Mucosa of descending colon (tissue), 3 donors: ENCODE measurements around the gene CXCR6. TPM values are rescaled to one million over a fixed set of nuclear protein-coding genes. Genes with fewer than 3 reads are reported as not detected.

Experiments
- ATAC-seq: fragments of 200-7000 bp; cut with Tn5 transposase; one replicate; pipeline ENCODE4 v1.9.1; 2020; ENCODE audit warnings: mild to moderate bottlenecking, moderate library complexity
- DNase-seq, 3 donors: peaks; one replicate each; pipeline ENCODE4 v3.0.0-alpha.2; 2020
- H3K36me3 ChIP-seq: fragments of 200-600 bp; one replicate; pipeline ENCODE4 v1.8.0; 2021; ENCODE audit warnings: low read depth, mild to moderate bottlenecking
- H3K4me1 ChIP-seq: fragments of 200-600 bp; one replicate; pipeline ENCODE4 v1.8.0; 2021; ENCODE audit warnings: low read depth, mild to moderate bottlenecking
- H3K4me3 ChIP-seq: fragments of 200-600 bp; one replicate; pipeline ENCODE4 v1.8.0; 2021; ENCODE audit warnings: mild to moderate bottlenecking
- H3K9me3 ChIP-seq: fragments of 200-600 bp; one replicate; pipeline ENCODE4 v1.8.0; 2021; ENCODE audit warnings: mild to moderate bottlenecking
- CTCF ChIP-seq: fragments of 200-600 bp; IDR thresholded peaks from one replicate; pipeline ENCODE4 v1.8.0; 2022; ENCODE audit warnings: antibody characterized with exemption, mild to moderate bottlenecking
- intact Hi-C, 2 donors: fragments of 100-400 bp; cut with DNase I in 1 of 2; cut with micrococcal nuclease in 1 of 2; formaldehyde crosslinking; loops; one replicate each; pipeline versions ENCODE4 v1.11.0 to v1.11.1; 2022; cut with DNase I, micrococcal nuclease
- total RNA-seq, 3 donors: library from RNA; stranded (reverse); fragmentation: NEBNext Ultra II Directional in 2 of 3; extraction: Animal tissue kit (Norgen Biotek cat#: 25700) in 2 of 3; gene quantifications; one replicate each; pipeline versions ENCODE4 v1.2.1 to v1.2.4, GENCODE V29; 2021 to 2023
- donor health status: DM: no; HTN: no; CAD: no; lungs with moderate emphysema.
- donor health status: DM: no; HTN: no; CAD: no.
- donor health status: DM: no; HTN: yes; CAD: no.

The CXCR6 gene
- total RNA-seq, 3 donors from 2014 or later, result 1.5 to 3.6 (median 1.7) TPM

- H3K4me1 ChIP-seq, result peaks cover 3% of the 10 kb centered on the region
- no peak for TF ChIP-seq CTCF
- peaks cover 13% of the 10 kb centered on the region for H3K36me3 ChIP-seq
- no peak overlapping the region for H3K4me3 ChIP-seq
- intact Hi-C loops, result no loop called here
- ATAC-seq, result no peak
- H3K9me3 ChIP-seq, result no peaks in the 10 kb centered on the region
- DNase-seq, result no peak
Measured at GRCh38 chr3:45968706-45969105, 25.4 kb downstream of the CXCR6 start.

GRCh38 chr3:45969116-45969515 is 25.9 kb downstream of the CXCR6 start:
- H3K4me3 ChIP-seq, result no peak overlapping the region
- intact Hi-C loops, result no loop called here
- H3K9me3 ChIP-seq, result no peaks in the 10 kb centered on the region
- peaks cover 10% of the 10 kb centered on the region for H3K36me3 ChIP-seq
- TF ChIP-seq CTCF, result no peak
- DNase-seq (no peak), ATAC-seq (no peak)
- peaks cover 3% of the 10 kb centered on the region for H3K4me1 ChIP-seq

GRCh38 chr3:45969953-45970352 is 26.7 kb downstream of the CXCR6 start:
- no peak overlapping the region for H3K4me3 ChIP-seq
- no peak for TF ChIP-seq CTCF

GRCh38 chr3:45972534-45973402 is 29.5 kb downstream of the CXCR6 start:
- no peak for TF ChIP-seq CTCF
- Histone ChIP-seq H3K36me3 (peaks cover 2% of the 10 kb centered on the region), H3K4me1 (peaks cover 13% of the 10 kb centered on the region), H3K9me3 (no peaks in the 10 kb centered on the region), H3K4me3 (no peak overlapping the region)
- intact Hi-C loops, result no loop called here
- DNase-seq, result no peak
- no peak for ATAC-seq

More at GRCh38 chr3:45969953-45970352, 26.7 kb downstream of the CXCR6 start:
- Histone ChIP-seq H3K4me1 (peaks cover 3% of the 10 kb centered on the region), H3K36me3 (peaks cover 8% of the 10 kb centered on the region), H3K9me3 (no peaks in the 10 kb centered on the region)
- DNase-seq (no peak), ATAC-seq (no peak)
- intact Hi-C loops, result no loop called here

GRCh38 chr3:45974686-45975085 is 31.4 kb downstream of the CXCR6 start:
- no peak for TF ChIP-seq CTCF
- ATAC-seq, result no peak
- intact Hi-C loops, result no loop called here
- Histone ChIP-seq H3K9me3 (no peaks in the 10 kb centered on the region), H3K4me3 (no peak overlapping the region), H3K36me3 (no peaks in the 10 kb centered on the region), H3K4me1 (peaks cover 20% of the 10 kb centered on the region)
- no peak for DNase-seq
